Measurements from ENCODE around the gene CLECL1.
"Not testable (repeated sequence)": the region's sequence is repeated elsewhere in the genome, so short reads cannot be mapped to it uniquely, and the experiment has no call there.

CLECL1 gene

DNA sequence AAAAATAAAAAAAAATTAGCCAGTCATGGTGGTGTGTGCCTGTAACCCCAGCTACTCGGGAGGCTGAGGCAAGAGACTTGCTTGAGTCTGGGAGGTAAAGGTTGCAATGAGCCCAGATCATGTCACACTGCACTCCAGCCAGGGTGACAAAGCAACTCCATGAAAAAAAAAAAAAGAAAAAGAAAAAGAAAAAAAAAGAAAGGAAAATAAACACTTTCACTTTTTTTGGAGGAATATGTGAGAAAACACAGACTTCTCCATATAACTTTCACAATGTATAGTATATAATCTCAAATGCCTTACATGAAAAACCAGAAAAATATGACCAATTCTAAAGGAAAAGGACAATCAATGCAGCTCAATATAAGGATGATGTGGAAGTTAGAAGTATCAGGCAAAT, 8.9 kb downstream of the CLECL1 start:
- no peak for DNase-seq (ENCODE audit: low read depth in 1 of 2, low spot score in 1 of 2)

DNA sequence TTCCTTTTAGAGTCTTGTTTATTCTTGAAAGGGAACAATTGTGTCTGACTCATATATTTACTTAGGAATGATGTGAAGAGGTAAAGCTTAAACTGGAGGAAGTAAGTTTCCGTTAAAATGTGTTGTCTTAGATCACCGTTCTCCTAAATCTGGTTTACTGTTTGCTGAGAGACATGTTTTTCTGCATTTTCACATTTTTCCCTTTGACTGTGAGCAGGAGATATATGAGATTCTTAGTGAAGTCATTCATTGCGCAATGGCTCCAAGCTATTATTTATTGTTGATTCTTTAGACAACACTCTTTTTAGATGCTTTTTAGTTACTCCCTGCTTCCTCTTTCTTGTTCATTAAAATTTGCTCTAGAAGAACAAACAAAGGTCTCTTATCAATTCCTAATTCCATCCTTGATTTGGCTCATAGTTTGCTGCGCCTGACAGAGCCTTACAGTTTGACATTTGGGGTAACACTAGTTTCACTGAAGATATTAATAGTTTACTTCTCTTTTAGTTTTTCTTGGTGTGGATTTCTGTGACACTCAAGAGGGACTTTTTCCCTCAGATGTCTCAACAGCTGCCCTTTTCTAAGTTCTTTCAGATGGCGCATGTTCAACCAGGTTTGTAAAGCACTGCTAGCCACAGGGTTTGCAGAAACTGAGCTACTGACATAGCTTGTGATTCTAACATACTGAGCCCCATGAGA, 11.4 kb downstream of the CLECL1 start:
- no peak for DNase-seq (ENCODE audit: low read depth in 1 of 2, low spot score in 1 of 2)

DNA sequence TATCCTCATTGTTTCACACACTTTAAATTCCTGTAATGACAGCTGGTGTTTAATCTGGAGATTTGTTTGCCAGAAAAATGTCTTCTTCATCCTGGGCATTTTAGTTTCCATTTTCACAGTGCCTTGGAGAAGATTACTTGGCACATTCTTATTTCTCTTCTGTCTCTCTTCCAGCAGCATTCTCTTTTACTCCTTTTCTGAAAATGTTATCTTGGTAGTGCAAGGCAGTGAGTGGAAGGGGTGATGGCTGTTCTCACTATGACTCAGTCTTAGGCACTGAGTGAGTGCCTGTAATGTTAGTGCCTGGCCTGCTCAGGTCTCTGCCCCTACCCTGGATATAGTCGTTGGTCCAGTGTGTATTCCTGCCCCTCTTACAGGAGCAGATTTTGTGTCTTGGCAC, 13.1 kb downstream of the CLECL1 start:
- DNase-seq (ENCODE audit: low read depth in 1 of 2, low spot score in 1 of 2): no peak

DNA sequence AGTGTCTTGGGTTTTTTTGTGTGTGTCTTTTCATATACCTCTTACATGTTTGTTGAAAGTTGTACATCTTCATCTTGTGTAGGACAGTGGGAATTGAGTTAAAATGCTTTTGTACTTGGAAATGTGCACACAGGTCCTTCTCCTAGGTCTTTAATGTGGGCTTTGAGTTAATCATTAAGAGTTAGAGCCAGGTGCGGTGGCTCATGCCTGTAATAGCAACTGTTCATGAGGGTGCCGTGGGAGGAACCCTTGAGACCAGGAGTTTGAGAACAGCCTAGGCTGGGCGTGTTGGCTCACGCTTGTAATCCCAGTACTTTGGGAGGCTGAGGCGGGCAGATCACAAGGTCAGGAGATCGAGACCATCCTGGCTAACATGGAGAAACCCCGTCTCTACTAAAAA, 13.9 kb downstream of the CLECL1 start:
- DNase-seq (ENCODE audit: low read depth in 1 of 2, low spot score in 1 of 2): no peak

DNA sequence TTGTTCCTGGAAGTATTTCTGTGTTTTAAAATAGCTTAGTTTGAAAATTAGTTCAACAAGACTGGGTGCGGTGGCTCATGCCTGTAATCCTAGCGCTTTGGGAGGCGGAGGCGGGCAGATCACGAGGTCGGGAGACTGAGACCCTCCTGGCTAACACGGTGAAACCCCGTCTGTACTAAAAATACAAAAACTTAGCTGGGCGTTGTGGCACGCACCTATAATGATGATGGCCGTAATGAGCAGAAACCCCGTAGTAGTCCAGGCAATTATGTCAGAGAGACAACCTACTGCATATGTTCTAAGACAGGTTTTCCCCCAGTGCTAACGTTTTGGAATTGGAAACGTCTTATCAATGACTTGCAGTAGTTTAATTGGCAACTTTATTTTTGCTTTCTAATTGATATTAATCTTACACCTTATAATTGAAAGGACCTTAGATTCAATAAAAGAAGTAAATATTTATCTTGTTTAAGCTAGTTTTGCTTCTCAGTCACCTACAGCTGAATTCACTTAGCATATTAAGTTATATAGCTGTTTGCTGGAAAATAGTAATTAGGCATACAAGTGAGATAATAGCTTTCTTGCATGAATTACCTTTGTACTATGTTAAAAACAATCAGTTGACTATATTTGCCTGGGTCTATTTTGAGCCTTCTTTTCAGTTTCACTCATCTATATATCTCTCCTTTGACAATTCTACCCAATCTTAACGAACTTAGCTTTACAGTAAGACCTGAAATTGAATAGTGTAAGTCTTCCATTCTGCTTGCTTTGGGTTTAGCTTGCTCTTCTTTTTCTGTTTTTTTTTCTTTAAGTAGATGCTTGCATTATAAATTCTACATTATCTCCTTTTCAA, 15.6 kb downstream of the CLECL1 start:
- no peak for DNase-seq (ENCODE audit: low read depth in 1 of 2, low spot score in 1 of 2)

DNA sequence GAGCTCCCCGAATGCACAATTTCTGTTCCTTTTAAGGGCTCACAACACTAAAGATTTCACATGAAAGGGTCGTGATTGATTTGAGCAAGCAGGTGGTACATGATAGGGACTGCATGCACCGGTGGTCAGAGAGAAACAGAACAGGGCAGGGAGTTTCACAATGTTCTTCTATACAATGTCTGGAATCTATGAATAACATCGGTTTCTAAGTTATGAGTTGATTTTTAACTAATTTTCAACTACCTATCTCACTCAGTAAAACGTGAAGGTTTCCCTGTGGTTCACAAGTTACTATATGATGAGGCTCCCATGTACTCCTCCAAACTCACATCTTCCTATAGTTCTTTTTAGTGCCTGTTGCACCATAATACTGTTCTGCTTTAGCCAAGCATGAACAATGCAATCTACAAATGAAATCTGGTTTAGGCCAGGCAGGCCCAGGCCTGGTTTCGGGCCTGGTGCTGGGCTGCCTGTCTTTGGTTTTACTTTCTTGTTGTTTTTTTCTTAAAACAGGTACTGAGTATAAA, 19.8 kb downstream of the CLECL1 start:
- not testable (repeated sequence) for DNase-seq (ENCODE audit: low read depth in 1 of 2, low spot score in 1 of 2)

DNA sequence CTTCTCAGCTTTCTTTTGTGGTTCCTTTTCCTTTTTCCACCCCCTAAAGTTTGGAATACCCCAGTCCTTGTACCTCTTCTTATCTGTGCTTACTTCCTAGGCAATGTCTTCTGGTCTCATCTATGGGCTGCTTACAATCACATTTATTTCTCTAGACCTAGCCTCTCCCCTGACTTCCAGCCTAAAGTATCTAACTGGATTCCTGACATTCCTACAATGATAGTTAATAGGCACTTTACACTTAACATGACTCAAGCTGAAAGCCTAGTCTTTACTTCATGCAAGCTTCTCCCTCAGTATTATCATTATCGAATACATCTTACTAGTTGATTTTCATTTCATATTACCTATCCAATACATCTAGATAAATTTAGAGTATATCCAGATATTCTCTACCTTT, 21.2 kb downstream of the CLECL1 start:
- DNase-seq (ENCODE audit: low read depth in 1 of 2, low spot score in 1 of 2): no peak

DNA sequence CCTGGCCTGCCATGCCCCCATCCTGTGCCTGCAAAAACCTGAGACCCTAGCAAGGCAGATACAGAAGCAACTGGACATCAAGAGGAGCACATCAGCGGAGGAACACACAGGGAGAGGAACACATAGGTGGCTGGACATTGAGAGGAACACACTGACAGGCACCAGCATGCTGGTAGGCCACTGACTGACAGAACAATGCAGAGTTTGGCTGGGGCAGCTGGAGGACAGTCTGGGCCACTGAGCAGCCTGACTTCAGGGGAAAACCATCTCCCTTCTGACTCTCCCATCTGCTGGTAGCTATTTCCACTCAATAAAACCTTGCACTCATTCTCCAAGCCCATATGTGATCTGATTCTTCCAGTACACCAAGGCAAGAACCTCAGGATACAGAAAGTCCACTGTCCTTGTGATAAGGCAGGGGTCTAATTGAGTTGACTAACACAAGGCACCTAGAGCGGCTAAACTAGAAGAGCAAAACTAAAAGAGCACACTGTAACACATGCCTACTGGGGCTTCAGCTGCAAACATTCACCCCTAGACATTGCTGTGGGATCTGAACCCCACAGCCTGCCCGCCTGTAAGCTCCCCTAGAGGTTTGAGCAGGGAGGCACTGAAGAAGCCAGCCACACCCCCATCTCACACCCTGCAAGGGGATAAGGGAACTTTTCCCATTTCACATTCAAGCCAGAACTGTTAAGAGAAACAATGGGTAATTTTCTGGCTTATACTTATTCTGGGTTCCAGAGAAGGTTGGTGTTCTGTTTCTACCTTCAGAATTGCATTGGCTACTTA, 22.1 kb downstream of the CLECL1 start:
- no peak for DNase-seq (ENCODE audit: low read depth in 1 of 2, low spot score in 1 of 2)

DNA sequence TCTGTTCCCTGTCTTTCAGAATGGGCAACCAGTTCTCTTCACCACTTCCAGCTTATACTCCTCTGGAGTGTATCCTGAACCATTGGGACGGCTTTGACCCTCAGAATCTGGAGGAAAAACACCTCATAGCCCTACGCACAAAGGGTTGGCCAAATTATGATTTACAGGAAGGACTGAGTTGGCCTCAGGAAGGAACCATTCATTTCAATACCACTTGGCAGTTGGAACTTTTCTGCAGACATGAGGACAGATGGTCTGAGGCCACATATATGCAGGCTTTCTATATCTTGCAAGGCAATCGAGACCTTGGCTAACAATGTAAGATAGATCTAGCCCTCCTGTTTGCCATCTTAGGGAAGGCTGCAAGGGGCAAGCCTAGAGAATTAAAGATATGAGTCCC, 24.0 kb downstream of the CLECL1 start:
- no peak for DNase-seq (ENCODE audit: low read depth in 1 of 2, low spot score in 1 of 2)

DNA sequence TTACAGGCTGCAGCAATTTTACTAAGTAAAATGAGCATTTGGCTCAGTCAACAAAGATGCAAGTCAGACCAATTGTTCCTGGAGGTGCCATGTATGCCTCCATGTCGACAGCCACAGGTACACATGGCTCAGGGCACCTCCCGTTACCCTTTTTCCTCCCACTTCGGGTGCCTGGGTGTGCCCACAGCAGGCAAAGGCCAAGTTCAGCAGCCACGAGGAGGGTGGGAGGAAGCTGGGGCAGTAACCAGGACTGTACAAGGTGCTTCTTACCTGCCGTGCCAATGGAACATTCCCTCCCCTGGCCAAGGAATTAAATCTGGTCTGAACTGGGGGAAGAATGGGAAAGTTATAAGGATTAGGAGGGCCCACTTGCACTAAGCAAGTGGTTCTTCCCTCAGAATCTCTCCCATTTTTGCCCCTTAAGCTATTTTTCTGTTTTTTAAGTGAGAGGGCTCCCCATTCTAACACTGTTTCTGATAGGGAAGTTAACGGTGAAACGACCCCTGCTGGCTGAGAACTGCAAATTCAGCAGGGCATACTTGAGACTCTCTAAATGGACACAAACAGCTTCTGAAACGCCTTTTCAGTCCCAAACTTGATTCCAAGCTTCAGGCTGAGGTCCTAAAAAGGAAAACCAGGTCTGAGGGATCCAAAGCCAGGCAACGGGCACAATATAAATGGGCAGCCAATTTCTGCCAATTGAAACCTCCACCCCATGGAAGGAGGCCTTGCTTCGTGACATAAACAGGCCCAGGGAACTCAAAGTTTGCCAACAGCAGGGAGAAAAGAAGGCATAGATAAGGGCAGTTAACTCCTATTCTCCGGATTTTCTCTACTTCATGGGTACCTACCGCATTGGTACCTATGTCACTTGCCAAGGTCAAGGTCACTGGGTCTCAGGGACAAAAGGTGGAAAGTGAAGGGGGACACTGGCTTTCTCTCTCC, 24.8 kb downstream of the CLECL1 start:
- peak; percentile 33 to 35 for DNase-seq (ENCODE audit: low read depth in 1 of 2, low spot score in 1 of 2)

DNA sequence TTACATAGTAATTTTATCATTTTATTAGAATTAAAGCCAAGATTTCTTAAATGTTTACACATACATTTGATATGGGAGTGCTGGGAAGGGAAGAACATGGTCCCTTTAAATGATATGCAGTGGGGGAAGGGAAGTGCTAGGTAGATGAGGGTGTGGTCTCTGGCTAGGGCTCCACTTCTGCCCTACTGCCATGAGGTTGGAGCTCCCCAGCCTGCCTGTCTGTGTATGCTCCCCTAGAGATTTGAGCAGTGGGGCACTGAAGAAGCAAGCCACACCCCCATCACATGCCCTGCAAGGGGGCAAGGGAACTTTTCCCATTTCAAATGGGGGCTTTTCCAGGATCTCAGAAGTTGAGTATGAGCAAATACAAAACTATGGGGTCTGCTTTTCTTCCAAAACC, 25.5 kb downstream of the CLECL1 start:
- no peak for DNase-seq (ENCODE audit: low read depth in 1 of 2, low spot score in 1 of 2)

DNA sequence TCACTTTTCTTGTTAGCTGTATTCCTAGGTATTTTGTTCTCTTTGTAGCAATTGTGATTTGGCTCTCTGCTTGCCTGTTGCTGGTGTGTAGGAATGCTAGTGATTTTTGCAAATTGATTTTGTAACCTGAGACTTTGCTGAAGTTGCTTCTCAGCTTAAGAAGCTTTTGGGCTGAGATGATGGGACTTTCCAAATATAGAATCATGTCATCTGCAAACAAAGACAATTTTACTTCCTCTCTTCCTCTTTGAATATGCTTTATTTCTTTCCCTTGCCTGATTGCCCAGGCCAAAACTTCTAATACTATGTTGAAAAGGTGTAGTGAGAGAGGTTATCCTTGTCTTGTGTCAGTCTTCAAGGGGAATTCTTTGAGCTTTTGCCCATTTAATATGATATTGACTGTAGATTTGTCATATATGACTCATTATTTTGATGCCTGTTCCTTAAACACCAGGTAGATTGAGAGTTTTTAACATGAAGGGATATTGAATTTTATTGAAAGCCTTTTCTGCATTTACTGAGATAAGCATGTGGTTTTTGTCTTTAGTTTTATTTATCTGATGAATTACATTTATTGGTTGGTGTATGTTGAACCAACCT, 26.7 kb downstream of the CLECL1 start:
- no peak for DNase-seq (ENCODE audit: low read depth in 1 of 2, low spot score in 1 of 2)

DNA sequence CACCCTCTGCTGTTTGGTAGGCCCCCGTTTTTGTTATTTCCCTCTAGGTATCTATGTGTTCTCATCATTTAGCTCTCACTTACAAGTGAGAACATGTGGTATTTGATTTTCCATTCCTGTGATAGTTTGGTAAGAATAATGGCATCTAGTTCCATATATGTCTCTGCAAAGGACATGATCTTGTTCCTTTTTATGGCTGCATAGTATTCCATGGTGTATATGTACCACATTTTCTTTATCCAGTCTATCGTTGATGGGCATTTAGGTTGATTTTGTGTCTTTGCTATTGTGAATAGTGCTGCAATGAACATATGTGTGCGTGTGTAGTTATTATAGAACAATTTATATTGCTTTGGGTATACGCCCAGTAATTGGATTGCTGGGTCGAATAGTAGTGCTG, 28.3 kb downstream of the CLECL1 start:
- DNase-seq (ENCODE audit: low read depth in 1 of 2, low spot score in 1 of 2): not testable (repeated sequence)

DNA sequence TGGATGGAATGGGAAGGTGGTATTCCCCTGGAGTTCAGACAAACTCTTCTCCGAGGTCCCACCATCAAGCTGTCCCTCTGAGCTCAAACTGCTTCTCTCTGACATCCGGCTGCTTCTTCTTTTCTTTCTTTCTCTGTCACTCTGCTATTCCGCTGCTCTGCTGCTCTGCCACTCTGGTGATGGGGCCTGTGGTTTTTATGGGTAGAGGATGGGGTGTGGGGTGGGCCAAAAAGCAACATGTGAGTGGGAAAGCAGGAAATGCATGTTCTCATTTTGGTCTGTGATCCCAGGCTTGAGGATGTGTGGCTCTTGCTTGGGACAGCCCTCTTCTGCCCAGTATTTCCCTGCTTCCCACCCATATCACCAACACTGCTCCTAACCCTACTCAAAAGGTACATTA, 30.6 kb downstream of the CLECL1 start:
- no peak for DNase-seq (ENCODE audit: low read depth in 1 of 2, low spot score in 1 of 2)

DNA sequence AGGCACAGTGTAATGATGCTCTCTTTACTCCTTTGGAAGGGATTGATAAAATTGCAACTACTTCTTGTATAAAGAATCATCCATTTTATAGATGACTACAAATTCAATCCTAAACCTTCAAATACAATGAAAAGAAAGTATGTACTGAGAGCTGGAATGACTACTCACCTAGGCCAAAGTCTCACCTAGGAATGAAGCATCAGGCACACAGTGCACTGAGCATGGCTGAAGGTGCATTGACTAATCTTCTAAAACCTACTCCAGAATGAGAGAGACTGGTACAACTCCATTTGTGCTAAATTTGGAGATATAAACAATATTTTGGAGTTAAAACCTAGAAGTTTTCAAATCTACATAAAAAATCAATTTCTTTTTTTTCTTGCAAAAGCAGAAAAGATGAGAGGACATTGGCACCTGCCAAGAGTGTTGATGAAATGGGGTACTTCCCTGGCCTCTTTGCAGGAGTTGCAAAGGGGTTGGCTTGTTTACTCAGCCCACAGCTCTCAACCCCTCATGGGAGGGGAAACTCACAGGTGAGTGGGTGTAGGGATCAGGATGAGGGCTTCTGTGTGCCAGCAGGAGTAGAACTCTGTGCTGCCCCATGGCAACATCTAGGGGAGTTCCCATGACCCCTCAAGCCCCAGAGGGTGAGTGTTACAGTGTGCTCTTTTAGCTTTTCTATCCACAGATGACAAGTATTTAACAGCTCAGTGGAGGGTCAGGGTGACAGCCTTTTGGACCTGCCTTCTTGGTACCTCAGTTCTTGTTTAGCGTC, 31.3 kb downstream of the CLECL1 start:
- no peak for DNase-seq (ENCODE audit: low read depth in 1 of 2, low spot score in 1 of 2)

DNA sequence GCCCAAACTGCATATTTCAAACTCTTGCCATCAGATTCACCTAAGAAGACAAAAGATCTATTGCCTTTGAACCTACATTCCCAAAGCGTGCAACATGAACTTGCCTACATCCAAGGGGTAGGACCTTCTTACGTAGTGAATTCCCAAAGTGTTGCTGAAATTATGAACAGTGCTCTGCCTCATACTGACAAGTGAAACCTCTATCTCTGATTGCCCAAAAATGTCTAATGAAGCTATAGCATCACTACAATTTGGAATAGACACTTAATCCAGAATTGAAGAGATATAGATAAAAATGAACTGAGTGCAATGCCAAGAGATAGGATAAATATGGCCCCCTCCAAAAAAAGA, 32.3 kb downstream of the CLECL1 start:
- no peak for DNase-seq (ENCODE audit: low read depth in 1 of 2, low spot score in 1 of 2)

DNA sequence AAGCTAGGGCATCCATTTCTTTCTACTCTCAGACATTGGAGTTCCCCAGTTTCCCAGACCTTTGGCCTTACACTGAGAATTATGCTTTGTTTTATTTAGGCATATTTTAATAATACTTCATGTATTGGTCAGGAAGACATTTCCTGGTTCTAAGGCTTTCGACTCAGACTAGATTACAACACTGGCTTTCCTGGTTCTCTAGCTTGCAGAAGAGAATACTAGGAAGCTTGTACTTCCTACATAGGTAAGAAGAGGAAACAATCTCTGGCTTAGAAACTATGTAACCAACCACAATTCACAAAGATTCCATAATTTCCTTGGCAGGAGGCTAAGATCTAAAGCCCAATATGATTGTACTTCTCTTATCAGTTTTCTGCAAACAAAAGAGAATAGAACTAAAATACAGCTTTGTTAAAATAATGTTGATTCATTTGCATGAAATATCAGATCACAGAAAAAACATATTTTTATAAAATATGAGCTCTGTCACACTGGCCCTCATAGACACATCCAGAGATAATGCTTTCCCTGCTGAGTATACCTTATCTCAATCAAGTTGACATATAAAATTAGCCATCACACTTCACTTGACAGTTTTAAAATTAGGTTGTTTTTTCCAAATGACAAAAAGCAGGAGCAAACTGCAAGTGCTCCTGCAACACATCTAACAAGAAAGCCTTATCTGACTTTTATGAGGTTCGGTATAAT, 32.8 kb downstream of the CLECL1 start:
- no peak for DNase-seq (ENCODE audit: low read depth in 1 of 2, low spot score in 1 of 2)

DNA sequence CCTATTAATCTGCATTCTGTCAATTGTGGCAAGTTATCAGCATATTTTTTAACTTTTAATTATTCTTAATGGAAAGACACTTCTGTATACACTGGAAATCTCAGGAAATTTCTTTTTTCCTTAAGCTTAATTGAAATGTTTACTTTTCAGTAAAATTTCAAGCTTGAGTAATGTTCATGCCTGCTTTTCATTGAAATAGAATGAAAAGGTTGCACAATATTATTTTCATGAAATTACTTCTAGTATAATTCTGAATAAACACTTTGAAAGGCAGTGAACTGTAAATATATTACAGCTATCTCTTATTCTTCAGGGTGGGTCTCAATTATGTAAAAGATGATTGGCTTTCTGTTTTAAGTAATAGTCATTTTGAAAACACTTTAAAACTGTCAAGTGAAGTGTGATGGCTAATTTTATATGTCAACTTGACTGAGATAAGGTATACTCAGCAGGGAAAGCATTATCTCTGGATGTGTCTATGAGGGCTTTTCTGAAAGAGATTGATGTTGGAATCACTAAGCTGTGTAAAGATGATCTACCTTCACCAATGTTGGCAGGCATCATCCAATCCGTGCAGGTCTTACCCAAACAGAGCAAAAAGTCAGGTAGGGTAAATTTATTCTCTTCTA, 33.5 kb downstream of the CLECL1 start:
- no peak for DNase-seq (ENCODE audit: low read depth in 1 of 2, low spot score in 1 of 2)
